HepG2 (cell line): ENCODE results near the gene PRPS1L1. TPM values are rescaled to one million over a fixed set of nuclear protein-coding genes. Genes with fewer than 3 reads are reported as not detected.

Experiments
- ATAC-seq: fragments of 200-7000 bp; cut with Tn5 transposase; 3 replicates; pipeline ENCODE4 v1.9.1; 2020; ENCODE audit warnings: mild to moderate bottlenecking, moderate library complexity
- BruUV-seq: library from RNA; stranded (reverse); fragments of 400-500 nt; replicated peaks from 2 replicates; lab custom pipeline; 2021; lab: Mats Ljungman, UMichigan
- CTCF ChIA-PET: fragments of 300-600 bp; formaldehyde crosslinking; extraction: SDS; loops from one replicate; lab custom pipeline; 2021; ENCODE audit warnings: low total read pairs, inconsistent platforms, low intra/inter-chr PET ratio; lab: Yijun Ruan, JAX
- POLR2A ChIA-PET: fragments of 350-600 bp; sonication (Branson Sonifier 250); formaldehyde crosslinking; loops from one replicate; lab custom pipeline; 2020; ENCODE audit warnings: antibody characterized with exemption, inconsistent platforms; lab: Yijun Ruan, JAX
- DNase-seq: peaks from one replicate; pipeline ENCODE4 v3.0.0-alpha.2; 2015; ENCODE audit warnings: low spot score
- FAIRE-seq: peaks from 3 replicates; lab custom pipeline; 2011; peaks lifted over from hg19 to GRCh38; lab: Jason Lieb, UNC
- H2AFZ ChIP-seq: one replicate; pipeline ENCODE4 v1.6.1; 2011; ENCODE audit warnings: low read length, inconsistent platforms
- H3K27ac ChIP-seq: fragments of 300-600 bp; 3 replicates; pipeline ENCODE4 v1.8.0; 2011; ENCODE audit warnings: mixed run types, mild to moderate bottlenecking, mixed read lengths, low read length, inconsistent platforms; ENCODE audit not compliant: insufficient read depth; ENCODE audit errors: extremely low read length
- H3K27me3 ChIP-seq, 2 experiments: fragments of 200-600 bp in 1 of 2; 2 replicates in 1 of 2; 3 replicates in 1 of 2; pipeline versions ENCODE4 v1.6.0 to v1.8.0; 2011; ENCODE audit warnings: low read length in 2 of 2, mild to moderate bottlenecking in 2 of 2, moderate library complexity in 2 of 2, inconsistent platforms in 1 of 2; ENCODE audit not compliant: insufficient read depth in 2 of 2, control insufficient read depth in 1 of 2
- H3K36me3 ChIP-seq, 2 experiments: fragments of 200-600 bp in 1 of 2; replicated peaks in 1 of 2; 2 replicates in 1 of 2; 3 replicates in 1 of 2; pipeline versions ENCODE4 v1.5.1 to v1.8.0; 2011; ENCODE audit warnings: low read length in 2 of 2, inconsistent platforms in 1 of 2; ENCODE audit not compliant: insufficient read depth in 2 of 2, control insufficient read depth in 1 of 2
- H3K4me1 ChIP-seq: 2 replicates; pipeline ENCODE4 v1.5.1; 2012; ENCODE audit warnings: low read length, inconsistent platforms; ENCODE audit not compliant: insufficient read depth
- H3K4me2 ChIP-seq: 2 replicates; pipeline ENCODE4 v1.6.0; 2011; ENCODE audit warnings: low read depth, low read length, inconsistent platforms
- H3K4me3 ChIP-seq, 3 experiments: fragments of 200-600 bp in 1 of 3; sonication (generic), shearing (Covaris generic) in 1 of 3; replicated peaks in 1 of 3; 2 replicates each; pipeline ENCODE4 v1.5.1; 2011 to 2016; ENCODE audit warnings: low read length in 3 of 3, inconsistent platforms in 2 of 3, low read depth in 2 of 3, mild to moderate bottlenecking in 2 of 3, control low read depth in 1 of 3, mixed read lengths in 1 of 3; ENCODE audit not compliant: insufficient read depth in 1 of 3
- H3K79me2 ChIP-seq: one replicate; pipeline ENCODE4 v1.6.1; 2011; ENCODE audit warnings: low read length, inconsistent platforms; ENCODE audit not compliant: insufficient read depth
- H3K9ac ChIP-seq: 2 replicates; pipeline ENCODE4 v1.6.0; 2011; ENCODE audit warnings: mild to moderate bottlenecking, low read depth, low read length, inconsistent platforms; ENCODE audit not compliant: insufficient read depth
- H3K9me3 ChIP-seq: 2 replicates; pipeline ENCODE4 v1.5.1; 2012; ENCODE audit warnings: mild to moderate bottlenecking, low read length
- H4K20me1 ChIP-seq: 2 replicates; pipeline ENCODE4 v1.6.0; 2011; ENCODE audit warnings: inconsistent platforms, mild to moderate bottlenecking, low read length, moderate library complexity; ENCODE audit not compliant: insufficient read depth
- BORCS8-MEF2B ChIP-seq: sonication (generic); formaldehyde crosslinking; IDR thresholded peaks from 2 replicates; pipeline ENCODE4 v1.8.0; 2022; ENCODE audit warnings: mild to moderate bottlenecking, missing genetic modification reagents
- FOSL2 ChIP-seq: sonication (generic); formaldehyde crosslinking; IDR thresholded peaks from 2 replicates; pipeline ENCODE4 v1.4.0; 2020; ENCODE audit warnings: missing genetic modification reagents
- HNF4G ChIP-seq, 2 experiments: sonication (generic) in 1 of 2; formaldehyde crosslinking in 1 of 2; IDR thresholded peaks; 2 replicates each; pipeline versions ENCODE4 v1.4.0 to v1.6.1; 2011 to 2020; ENCODE audit warnings: borderline replicate concordance in 2 of 2, low read depth in 2 of 2, mild to moderate bottlenecking in 2 of 2, low read length in 1 of 2, missing genetic modification reagents in 1 of 2, moderate library complexity in 1 of 2
- MED1 ChIP-seq: sonication (generic); formaldehyde crosslinking; IDR thresholded peaks from 2 replicates; pipeline ENCODE4 v1.4.0; 2020; ENCODE audit warnings: missing genetic modification reagents
- MIER3 ChIP-seq: IDR thresholded peaks from 2 replicates; pipeline ENCODE4 v1.6.1; 2016; ENCODE audit warnings: missing compliant biosample characterization, borderline replicate concordance
- SOX5 ChIP-seq: IDR thresholded peaks from 2 replicates; pipeline ENCODE4 v1.6.1; 2016; ENCODE audit warnings: borderline replicate concordance
- SRSF1 ChIP-seq: fragments of 200-400 bp; formaldehyde crosslinking; optimal IDR thresholded peaks from 2 replicates; pipeline ENCODE3; 2017; ENCODE audit warnings: mild to moderate bottlenecking, low read depth, low read length, moderate library complexity
- SRY ChIP-seq: sonication (generic); formaldehyde crosslinking; IDR thresholded peaks from 2 replicates; pipeline ENCODE4 v1.8.0; 2022; ENCODE audit warnings: mild to moderate bottlenecking, missing genetic modification reagents
- ZNF883 ChIP-seq: sonication (generic); formaldehyde crosslinking; IDR thresholded peaks from 2 replicates; pipeline ENCODE4 v1.5.1; 2020; ENCODE audit warnings: mild to moderate bottlenecking, missing genetic modification reagents; ENCODE audit errors: not compliant biosample characterization
- in situ Hi-C: cut with HindIII; loops from 2 replicates; pipeline ENCODE4 v1.10.0; 2017; ENCODE audit warnings: low pct_unique_long_range_greater_than_20kb; ENCODE audit not compliant: extremely low pct_ligation_motif_present
- intact Hi-C: fragments of 100-400 bp; cut with micrococcal nuclease; formaldehyde crosslinking; loops from one replicate; pipeline ENCODE4 v1.10.0; 2022; ENCODE audit not compliant: unreplicated experiment
- polyA plus RNA-seq, 8 experiments: library from polyadenylated mRNA; depleted of rRNA in 3 of 8; stranded (reverse) in 7 of 8; unstranded in 1 of 8; fragments of >200 nt; fragmentation: Illumina TruSeq in 4 of 8; extraction: Trizol in 4 of 8; gene quantifications; 2 replicates each; pipeline versions ENCODE4 v1.2.1 to v1.2.3, GENCODE V29; 2011 to 2016; ENCODE audit warnings: low read depth in 4 of 8, missing spikeins in 1 of 8, mixed read lengths in 1 of 8; ENCODE audit not compliant: insufficient read depth in 1 of 8
- total RNA-seq, 5 experiments: library from RNA; depleted of rRNA; stranded (reverse); fragments of >200 nt; fragmentation: Illumina TruSeq; extraction: Trizol; gene quantifications; 2 replicates each; pipeline ENCODE4 v1.2.3, GENCODE V29; 2016; ENCODE audit warnings: low read depth in 1 of 5
- TF ChIP-seq, protein P1 (sequence below): sonication (generic); formaldehyde crosslinking; IDR thresholded peaks from 2 replicates; pipeline ENCODE4 v1.4.0; 2020; ENCODE audit warnings: missing genetic modification reagents, mild to moderate bottlenecking, borderline replicate concordance
- TF ChIP-seq, protein P2 (sequence below): sonication (generic); formaldehyde crosslinking; IDR thresholded peaks from 2 replicates; pipeline ENCODE4 v1.4.0; 2020; ENCODE audit warnings: missing genetic modification reagents
- TF ChIP-seq, protein P3 (sequence below): sonication (generic); formaldehyde crosslinking; IDR thresholded peaks from 2 replicates; pipeline ENCODE4 v1.8.1; 2023; ENCODE audit warnings: missing genetic modification reagents, inconsistent platforms, borderline replicate concordance
- TF ChIP-seq, protein P4 (sequence below), 2 experiments: IDR thresholded peaks; 2 replicates each; pipeline ENCODE4 v1.6.1; 2011 to 2012; ENCODE audit warnings: low read length in 2 of 2, borderline replicate concordance in 1 of 2, low read depth in 1 of 2, mild to moderate bottlenecking in 1 of 2, moderate library complexity in 1 of 2

The PRPS1L1 gene
- total and polyA plus RNA-seq, 2 of the 13 experiments (the other 11 are each of a cell fraction or from before 2014, with no cell fraction given) = not detected

DNA sequence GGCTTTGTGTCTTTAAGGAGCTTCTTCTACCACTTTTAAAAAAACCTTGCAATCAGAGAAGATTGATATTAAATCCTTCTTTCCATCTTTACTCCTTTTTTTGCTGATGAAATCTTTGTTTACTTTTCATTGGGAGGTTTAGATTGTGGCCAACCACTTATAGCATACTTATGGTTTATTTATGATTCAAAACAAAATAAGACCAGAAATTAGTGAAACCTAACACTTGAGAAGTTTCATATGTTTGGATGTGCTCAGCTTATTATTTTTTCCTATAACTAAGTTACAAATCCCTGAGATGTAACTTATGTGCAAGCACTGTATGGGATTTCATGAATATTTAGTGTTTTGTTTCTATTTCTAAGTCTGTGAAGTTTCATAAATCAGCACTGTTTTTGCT is 13.5 kb upstream of the PRPS1L1 start:
- intact Hi-C loops = no loop called here

More for the DNA sequence above, 13.5 kb upstream of the PRPS1L1 start:
- Histone ChIP-seq H3K4me1 (no peaks in the 10 kb centered on the region), H2AFZ (no peak overlapping the region), H3K27me3 (no peaks in the 10 kb centered on the region), H3K4me2 (no peak overlapping the region), H3K9me3 (no peaks in the 10 kb centered on the region), H3K4me3 (no peak overlapping the region), H3K9ac (no peak overlapping the region), H3K79me2 (no peaks in the 10 kb centered on the region), H4K20me1 (no peaks in the 10 kb centered on the region), H3K36me3 (no peaks in the 10 kb centered on the region), H3K27ac (no peak overlapping the region)
- BruUV-seq = no TSS peak
- POLR2A ChIA-PET = no interaction called here
- CTCF ChIA-PET = no interaction called here
- no peak for ATAC-seq
- DNase-seq = no peak
- FAIRE-seq = no peak
- in situ Hi-C loops = no loop called here
- no peak for TF ChIP-seq MED1 (CRISPR knock-in tag)
- TF ChIP-seq, protein P1, sequence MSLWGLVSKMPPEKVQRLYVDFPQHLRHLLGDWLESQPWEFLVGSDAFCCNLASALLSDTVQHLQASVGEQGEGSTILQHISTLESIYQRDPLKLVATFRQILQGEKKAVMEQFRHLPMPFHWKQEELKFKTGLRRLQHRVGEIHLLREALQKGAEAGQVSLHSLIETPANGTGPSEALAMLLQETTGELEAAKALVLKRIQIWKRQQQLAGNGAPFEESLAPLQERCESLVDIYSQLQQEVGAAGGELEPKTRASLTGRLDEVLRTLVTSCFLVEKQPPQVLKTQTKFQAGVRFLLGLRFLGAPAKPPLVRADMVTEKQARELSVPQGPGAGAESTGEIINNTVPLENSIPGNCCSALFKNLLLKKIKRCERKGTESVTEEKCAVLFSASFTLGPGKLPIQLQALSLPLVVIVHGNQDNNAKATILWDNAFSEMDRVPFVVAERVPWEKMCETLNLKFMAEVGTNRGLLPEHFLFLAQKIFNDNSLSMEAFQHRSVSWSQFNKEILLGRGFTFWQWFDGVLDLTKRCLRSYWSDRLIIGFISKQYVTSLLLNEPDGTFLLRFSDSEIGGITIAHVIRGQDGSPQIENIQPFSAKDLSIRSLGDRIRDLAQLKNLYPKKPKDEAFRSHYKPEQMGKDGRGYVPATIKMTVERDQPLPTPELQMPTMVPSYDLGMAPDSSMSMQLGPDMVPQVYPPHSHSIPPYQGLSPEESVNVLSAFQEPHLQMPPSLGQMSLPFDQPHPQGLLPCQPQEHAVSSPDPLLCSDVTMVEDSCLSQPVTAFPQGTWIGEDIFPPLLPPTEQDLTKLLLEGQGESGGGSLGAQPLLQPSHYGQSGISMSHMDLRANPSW (CRISPR knock-in tag) = no peak
- no peak for TF ChIP-seq ZNF883 (CRISPR knock-in tag)
- no peak for TF ChIP-seq MIER3
- no peak for TF ChIP-seq HNF4G (IDR thresholded peaks at IDR 0.05; ENCODE audit: borderline replicate concordance, low read depth, low read length)
- TF ChIP-seq HNF4G (CRISPR knock-in tag; IDR thresholded peaks at IDR 0.05; ENCODE audit: borderline replicate concordance, low read depth) = no peak
- TF ChIP-seq SRSF1 = no peak
- TF ChIP-seq SOX5 (CRISPR knock-in tag) = no peak
- TF ChIP-seq BORCS8-MEF2B = no peak
- TF ChIP-seq, protein P2, sequence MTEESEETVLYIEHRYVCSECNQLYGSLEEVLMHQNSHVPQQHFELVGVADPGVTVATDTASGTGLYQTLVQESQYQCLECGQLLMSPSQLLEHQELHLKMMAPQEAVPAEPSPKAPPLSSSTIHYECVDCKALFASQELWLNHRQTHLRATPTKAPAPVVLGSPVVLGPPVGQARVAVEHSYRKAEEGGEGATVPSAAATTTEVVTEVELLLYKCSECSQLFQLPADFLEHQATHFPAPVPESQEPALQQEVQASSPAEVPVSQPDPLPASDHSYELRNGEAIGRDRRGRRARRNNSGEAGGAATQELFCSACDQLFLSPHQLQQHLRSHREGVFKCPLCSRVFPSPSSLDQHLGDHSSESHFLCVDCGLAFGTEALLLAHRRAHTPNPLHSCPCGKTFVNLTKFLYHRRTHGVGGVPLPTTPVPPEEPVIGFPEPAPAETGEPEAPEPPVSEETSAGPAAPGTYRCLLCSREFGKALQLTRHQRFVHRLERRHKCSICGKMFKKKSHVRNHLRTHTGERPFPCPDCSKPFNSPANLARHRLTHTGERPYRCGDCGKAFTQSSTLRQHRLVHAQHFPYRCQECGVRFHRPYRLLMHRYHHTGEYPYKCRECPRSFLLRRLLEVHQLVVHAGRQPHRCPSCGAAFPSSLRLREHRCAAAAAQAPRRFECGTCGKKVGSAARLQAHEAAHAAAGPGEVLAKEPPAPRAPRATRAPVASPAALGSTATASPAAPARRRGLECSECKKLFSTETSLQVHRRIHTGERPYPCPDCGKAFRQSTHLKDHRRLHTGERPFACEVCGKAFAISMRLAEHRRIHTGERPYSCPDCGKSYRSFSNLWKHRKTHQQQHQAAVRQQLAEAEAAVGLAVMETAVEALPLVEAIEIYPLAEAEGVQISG (CRISPR knock-in tag) = no peak
- TF ChIP-seq SRY = no peak
- TF ChIP-seq FOSL2 (CRISPR knock-in tag) = no peak
- TF ChIP-seq, protein P3, sequence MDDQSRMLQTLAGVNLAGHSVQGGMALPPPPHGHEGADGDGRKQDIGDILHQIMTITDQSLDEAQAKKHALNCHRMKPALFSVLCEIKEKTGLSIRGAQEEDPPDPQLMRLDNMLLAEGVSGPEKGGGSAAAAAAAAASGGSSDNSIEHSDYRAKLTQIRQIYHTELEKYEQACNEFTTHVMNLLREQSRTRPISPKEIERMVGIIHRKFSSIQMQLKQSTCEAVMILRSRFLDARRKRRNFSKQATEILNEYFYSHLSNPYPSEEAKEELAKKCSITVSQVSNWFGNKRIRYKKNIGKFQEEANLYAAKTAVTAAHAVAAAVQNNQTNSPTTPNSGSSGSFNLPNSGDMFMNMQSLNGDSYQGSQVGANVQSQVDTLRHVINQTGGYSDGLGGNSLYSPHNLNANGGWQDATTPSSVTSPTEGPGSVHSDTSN (CRISPR knock-in tag) = no peak
- TF ChIP-seq, protein P4, sequence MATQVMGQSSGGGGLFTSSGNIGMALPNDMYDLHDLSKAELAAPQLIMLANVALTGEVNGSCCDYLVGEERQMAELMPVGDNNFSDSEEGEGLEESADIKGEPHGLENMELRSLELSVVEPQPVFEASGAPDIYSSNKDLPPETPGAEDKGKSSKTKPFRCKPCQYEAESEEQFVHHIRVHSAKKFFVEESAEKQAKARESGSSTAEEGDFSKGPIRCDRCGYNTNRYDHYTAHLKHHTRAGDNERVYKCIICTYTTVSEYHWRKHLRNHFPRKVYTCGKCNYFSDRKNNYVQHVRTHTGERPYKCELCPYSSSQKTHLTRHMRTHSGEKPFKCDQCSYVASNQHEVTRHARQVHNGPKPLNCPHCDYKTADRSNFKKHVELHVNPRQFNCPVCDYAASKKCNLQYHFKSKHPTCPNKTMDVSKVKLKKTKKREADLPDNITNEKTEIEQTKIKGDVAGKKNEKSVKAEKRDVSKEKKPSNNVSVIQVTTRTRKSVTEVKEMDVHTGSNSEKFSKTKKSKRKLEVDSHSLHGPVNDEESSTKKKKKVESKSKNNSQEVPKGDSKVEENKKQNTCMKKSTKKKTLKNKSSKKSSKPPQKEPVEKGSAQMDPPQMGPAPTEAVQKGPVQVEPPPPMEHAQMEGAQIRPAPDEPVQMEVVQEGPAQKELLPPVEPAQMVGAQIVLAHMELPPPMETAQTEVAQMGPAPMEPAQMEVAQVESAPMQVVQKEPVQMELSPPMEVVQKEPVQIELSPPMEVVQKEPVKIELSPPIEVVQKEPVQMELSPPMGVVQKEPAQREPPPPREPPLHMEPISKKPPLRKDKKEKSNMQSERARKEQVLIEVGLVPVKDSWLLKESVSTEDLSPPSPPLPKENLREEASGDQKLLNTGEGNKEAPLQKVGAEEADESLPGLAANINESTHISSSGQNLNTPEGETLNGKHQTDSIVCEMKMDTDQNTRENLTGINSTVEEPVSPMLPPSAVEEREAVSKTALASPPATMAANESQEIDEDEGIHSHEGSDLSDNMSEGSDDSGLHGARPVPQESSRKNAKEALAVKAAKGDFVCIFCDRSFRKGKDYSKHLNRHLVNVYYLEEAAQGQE (IDR thresholded peaks at IDR 0.05; ENCODE audit: borderline replicate concordance in 1 of 2, low read depth in 1 of 2, low read length in 2 of 2) = no peak
